Spleen (tissue), 11 donors: ENCODE data around the gene PTAFR. TPM values are rescaled to one million over a fixed set of nuclear protein-coding genes. Genes with fewer than 3 reads are reported as not detected.

ENCODE experiments used
- DNase-seq: peaks from one replicate; pipeline ENCODE4 v3.0.0-alpha.2; 2020
- H3K27ac ChIP-seq, 8 donors: fragments of 200-600 bp; sonication (generic) in 7 of 8; 1 replicate in 4 of 8; 2 replicates in 4 of 8; pipeline versions ENCODE4 v1.5.0 to v1.8.0; 2016 to 2021; ENCODE audit warnings: inconsistent platforms in 4 of 8, mild to moderate bottlenecking in 4 of 8, moderate library complexity in 1 of 8
- H3K27me3 ChIP-seq, 7 donors: fragments of 200-600 bp; sonication (generic) in 6 of 7; replicated peaks in 1 of 7; 1 replicate in 4 of 7; 2 replicates in 3 of 7; pipeline versions ENCODE4 v1.5.0 to v1.8.0; 2016 to 2021; ENCODE audit warnings: inconsistent platforms in 3 of 7, mild to moderate bottlenecking in 1 of 7
- H3K36me3 ChIP-seq, 6 donors: fragments of 200-600 bp; sonication (generic) in 5 of 6; 1 replicate in 4 of 6; 2 replicates in 2 of 6; pipeline versions ENCODE4 v1.5.0 to v1.8.0; 2016 to 2021; ENCODE audit warnings: inconsistent platforms in 2 of 6
- H3K4me1 ChIP-seq, 6 donors: fragments of 200-600 bp; sonication (generic) in 5 of 6; 1 replicate in 3 of 6; 2 replicates in 3 of 6; pipeline versions ENCODE4 v1.5.0 to v1.8.0; 2016 to 2021; ENCODE audit warnings: inconsistent platforms in 3 of 6
- H3K4me3 ChIP-seq, 8 donors: fragments of 200-600 bp; sonication (generic) in 7 of 8; 1 replicate in 4 of 8; 2 replicates in 4 of 8; pipeline versions ENCODE4 v1.5.0 to v1.8.0; 2016 to 2021; ENCODE audit warnings: inconsistent platforms in 4 of 8, mild to moderate bottlenecking in 4 of 8, moderate library complexity in 2 of 8
- H3K9me3 ChIP-seq, 8 donors: fragments of 200-600 bp; sonication (generic) in 7 of 8; 1 replicate in 4 of 8; 2 replicates in 4 of 8; pipeline versions ENCODE4 v1.5.0 to v1.8.0; 2016 to 2021; ENCODE audit warnings: inconsistent platforms in 4 of 8
- CTCF ChIP-seq, 11 experiments: fragments of 200-600 bp in 7 of 11; fragments of 450-650 bp in 4 of 11; sonication (generic) in 4 of 11; IDR thresholded peaks in 8 of 11; conservative IDR thresholded peaks in 3 of 11; 1 replicate in 7 of 11; 2 replicates in 4 of 11; pipeline versions ENCODE4 v1.4.0 to v1.8.0; 2016 to 2021; ENCODE audit warnings: antibody characterized with exemption in 11 of 11, inconsistent platforms in 4 of 11, mild to moderate bottlenecking in 1 of 11
- POLR2A ChIP-seq, 3 donors: fragments of 450-650 bp; IDR thresholded peaks; one replicate each; pipeline ENCODE4 v1.5.1; 2017; ENCODE audit warnings: antibody characterized with exemption in 3 of 3, mild to moderate bottlenecking in 1 of 3
- POLR2AphosphoS5 ChIP-seq, 3 donors: sonication (generic); formaldehyde crosslinking; IDR thresholded peaks; one replicate each; pipeline ENCODE4 v1.5.1; 2017; ENCODE audit warnings: antibody characterized with exemption in 3 of 3
- WGBS, 5 donors: extraction: QIAGEN DNeasy Blood & Tissue Kit in 3 of 5; methylation state at CpG; one replicate each; pipeline versions ENCODE4 v1.1.5 to v1.1.7; 2013 to 2018; 5-methylcytosine and 5-hydroxymethylcytosine counted together
- intact Hi-C: fragments of 100-400 bp; cut with DNase I; formaldehyde crosslinking; loops from one replicate; pipeline ENCODE4 v1.15.0; 2023; ENCODE audit warnings: low total_unique reads
- polyA plus RNA-seq, 3 donors: library from polyadenylated mRNA; stranded (reverse); fragments of 200-250 nt; gene quantifications; one replicate each; pipeline ENCODE4 v1.2.1, GENCODE V29; 2013
- total RNA-seq, 7 donors: library from RNA; depleted of rRNA in 3 of 7; stranded (reverse); fragments of >200 nt in 3 of 7; fragmentation: NEBNext Ultra II Directional in 4 of 7; extraction: Animal tissue kit (Norgen Biotek cat#: 25700) in 4 of 7; gene quantifications; one replicate each; pipeline versions ENCODE4 v1.1.0 to v1.2.1, GENCODE V29; 2016 to 2021
- donor health status: healthy with polysubstance abuse.
- donor health status: DM: no; HTN: no; CAD: no; lungs with moderate emphysema.
- donor health status: DM: no; HTN: no; CAD: no.
- donor health status: Bipolar disorder and iron deficiency.
- donor health status: healthy.
- donor health status: DM: no; HTN: no; CAD: no.
- donor health status: DM: yes; HTN: yes; CAD: no.

The PTAFR gene
- total and polyA plus RNA-seq, 10 donors, result 5.0 to 32.2 (median 24.0) TPM

GRCh38 chr1:28139025-28139712 lies 37.3 kb downstream of the PTAFR start:
- TF ChIP-seq CTCF (IDR thresholded peaks at IDR 0.05 in 8 of 11, conservative IDR thresholded peaks at IDR 0.05 in 3 of 11), result no peak
- peak in 1 of 3 donors; percentile 25 for TF ChIP-seq POLR2AphosphoS5 (IDR thresholded peaks at IDR 0.05)

GRCh38 chr1:28136922-28137613 lies 39.4 kb downstream of the PTAFR start:
- peaks cover 3 to 79% (median 40%) of the 10 kb centered on the region in 6 donors for H3K4me1 ChIP-seq
- intact Hi-C loops, result no loop called here
- peak; percentile 33 for DNase-seq
- peak overlapping the region in 2 of 8 donors; percentile 83 to 87 for H3K27ac ChIP-seq
- TF ChIP-seq POLR2A (IDR thresholded peaks at IDR 0.05) (no peak), CTCF (IDR thresholded peaks at IDR 0.05 in 8 of 11, conservative IDR thresholded peaks at IDR 0.05 in 3 of 11) (no peak), POLR2AphosphoS5 (IDR thresholded peaks at IDR 0.05) (no peak)
- H3K36me3 ChIP-seq, result no peaks in the 10 kb centered on the region
- H3K27me3 ChIP-seq, result no peaks in the 10 kb centered on the region
- no peak overlapping the region for H3K4me3 ChIP-seq
- no peaks in the 10 kb centered on the region for H3K9me3 ChIP-seq
- 73 to 87% (median 82%) methylated on average over 4 of the region's 4 CpGs for whole genome bisulfite sequencing, 5 donors

More at GRCh38 chr1:28139025-28139712, 37.3 kb downstream of the PTAFR start:
- H3K9me3 ChIP-seq, result no peaks in the 10 kb centered on the region
- H3K36me3 ChIP-seq, result no peaks in the 10 kb centered on the region
- peaks cover 0 to 73% (median 31%) of the 10 kb centered on the region in 6 donors for H3K4me1 ChIP-seq
- no peaks in the 10 kb centered on the region for H3K27me3 ChIP-seq
- DNase-seq, result no peak
- H3K4me3 ChIP-seq, result peak overlapping the region in 1 of 8 donors; percentile 34
- WGBS, 5 donors, result 64 to 73% (median 66%) methylated on average over 7 of the region's 7 CpGs
- intact Hi-C loops, result no loop called here
- H3K27ac ChIP-seq, result peak overlapping the region in 7 of 8 donors; percentile 20 to 84 (median 60)

GRCh38 chr1:28136169-28136921 lies 40.1 kb downstream of the PTAFR start:
- WGBS, 5 donors, result 86 to 92% (median 87%) methylated on average over 8 of the region's 8 CpGs
- intact Hi-C loops, result no loop called here
- Histone ChIP-seq H3K9me3 (no peaks in the 10 kb centered on the region), H3K27me3 (no peaks in the 10 kb centered on the region), H3K27ac (peak overlapping the region in 7 of 8 donors; percentile 64 to 87 (median 81)), H3K36me3 (no peaks in the 10 kb centered on the region), H3K4me1 (peaks cover 3 to 81% (median 40%) of the 10 kb centered on the region in 6 donors), H3K4me3 (peak overlapping the region in 1 of 8 donors; percentile 49)
- peak; percentile 45 for DNase-seq
- no peak for TF ChIP-seq CTCF (IDR thresholded peaks at IDR 0.05 in 8 of 11, conservative IDR thresholded peaks at IDR 0.05 in 3 of 11)
- TF ChIP-seq POLR2AphosphoS5 (IDR thresholded peaks at IDR 0.05), result no peak
- TF ChIP-seq POLR2A (IDR thresholded peaks at IDR 0.05), result no peak
